KMS-11 (cell line): ENCODE results near the gene VAMP1.
A peak's percentile ranks its signal among the peaks of the same experiment; 100 is the strongest.
"Not testable (repeated sequence)": the region's sequence is repeated elsewhere in the genome, so short reads cannot be mapped to it uniquely, and the experiment has no call there.

ENCODE experiments used
- H2AFZ ChIP-seq: fragments of 200-600 bp; sonication (generic); 2 replicates; pipeline ENCODE4 v1.6.1; 2016; ENCODE audit warnings: antibody characterized with exemption, mixed run types, low read depth
- H3K27ac ChIP-seq: fragments of 200-600 bp; sonication (generic); 2 replicates; pipeline ENCODE4 v1.6.1; 2016; ENCODE audit warnings: mild to moderate bottlenecking, mixed run types
- H3K27me3 ChIP-seq: fragments of 200-600 bp; sonication (generic); 2 replicates; pipeline ENCODE4 v1.6.1; 2017; ENCODE audit warnings: mild to moderate bottlenecking, low read depth, mixed run types, moderate library complexity; ENCODE audit not compliant: insufficient read depth
- H3K36me3 ChIP-seq: fragments of 200-600 bp; sonication (generic); 2 replicates; pipeline ENCODE4 v1.6.1; 2017; ENCODE audit warnings: mild to moderate bottlenecking, mixed run types; ENCODE audit not compliant: insufficient read depth
- H3K4me1 ChIP-seq: fragments of 200-600 bp; sonication (generic); 2 replicates; pipeline ENCODE4 v1.6.1; 2016; ENCODE audit warnings: mild to moderate bottlenecking, low read depth, mixed run types; ENCODE audit not compliant: poor library complexity, severe bottlenecking
- H3K4me2 ChIP-seq: fragments of 200-600 bp; sonication (generic); 2 replicates; pipeline ENCODE4 v1.7.0; 2016; ENCODE audit warnings: mild to moderate bottlenecking, mixed run types
- H3K4me3 ChIP-seq: fragments of 200-600 bp; sonication (generic); IDR thresholded peaks from 2 replicates; pipeline ENCODE4 v1.6.1; 2017; ENCODE audit warnings: low read depth, low read length, mixed read lengths; ENCODE audit not compliant: insufficient read depth
- H3K79me2 ChIP-seq: fragments of 200-600 bp; sonication (generic); 2 replicates; pipeline ENCODE4 v1.6.1; 2016; ENCODE audit warnings: low read depth, mixed run types; ENCODE audit not compliant: insufficient read depth
- H3K9ac ChIP-seq: fragments of 200-600 bp; sonication (generic); 2 replicates; pipeline ENCODE4 v1.6.1; 2016; ENCODE audit warnings: mild to moderate bottlenecking, mixed run types
- H4K20me1 ChIP-seq: fragments of 200-600 bp; sonication (generic); 2 replicates; pipeline ENCODE4 v1.6.1; 2016; ENCODE audit warnings: mild to moderate bottlenecking, mixed run types; ENCODE audit not compliant: insufficient read depth
- CTCF ChIP-seq: fragments of 200-600 bp; sonication (generic); conservative IDR thresholded peaks from 2 replicates; pipeline ENCODE4 v1.6.1; 2017; ENCODE audit warnings: low read depth, mild to moderate bottlenecking, antibody characterized with exemption, low read length, moderate library complexity, mixed read lengths

The VAMP1 gene

GRCh38 chr12:6434205-6435140 lies 36.0 kb downstream of the VAMP1 start:
- no peak overlapping the region for H3K9ac ChIP-seq
- H3K4me1 ChIP-seq: peaks cover 40% of the 10 kb centered on the region
- H2AFZ ChIP-seq: no peak overlapping the region
- TF ChIP-seq CTCF: no peak
- H3K4me3 ChIP-seq: no peak overlapping the region
- H3K36me3 ChIP-seq: no peaks in the 10 kb centered on the region
- H3K79me2 ChIP-seq: no peaks in the 10 kb centered on the region
- no peak overlapping the region for H3K4me2 ChIP-seq
- no peaks in the 10 kb centered on the region for H4K20me1 ChIP-seq
- H3K27me3 ChIP-seq: no peaks in the 10 kb centered on the region
- H3K27ac ChIP-seq: no peak overlapping the region

GRCh38 chr12:6432991-6433390 lies 37.5 kb downstream of the VAMP1 start:
- H4K20me1 ChIP-seq: no peaks in the 10 kb centered on the region
- H3K9ac ChIP-seq: no peak overlapping the region
- H3K27ac ChIP-seq: peak overlapping the region; percentile 19; the same call in 1 of the 2 replicates
- H3K4me1 ChIP-seq: peaks cover 27% of the 10 kb centered on the region
- H3K4me3 ChIP-seq: no peak overlapping the region
- no peaks in the 10 kb centered on the region for H3K27me3 ChIP-seq
- H3K4me2 ChIP-seq: peak overlapping the region; percentile 31; the same call in 1 of the 2 replicates
- no peaks in the 10 kb centered on the region for H3K79me2 ChIP-seq
- no peaks in the 10 kb centered on the region for H3K36me3 ChIP-seq
- H2AFZ ChIP-seq: no peak overlapping the region
- TF ChIP-seq CTCF: no peak

- Histone ChIP-seq H4K20me1 (no peaks in the 10 kb centered on the region), H2AFZ (no peak overlapping the region), H3K4me1 (peaks cover 26% of the 10 kb centered on the region), H3K27ac (no peak overlapping the region), H3K4me2 (no peak overlapping the region), H3K9ac (no peak overlapping the region), H3K4me3 (no peak overlapping the region), H3K36me3 (no peaks in the 10 kb centered on the region), H3K27me3 (no peaks in the 10 kb centered on the region), H3K79me2 (no peaks in the 10 kb centered on the region)
- TF ChIP-seq CTCF: no peak
These were observed 40.1 kb downstream of the VAMP1 start for GRCh38 chr12:6430124-6430989.

- H3K4me2 ChIP-seq: no peak overlapping the region
- H3K4me3 ChIP-seq: no peak overlapping the region
- no peaks in the 10 kb centered on the region for H4K20me1 ChIP-seq
- no peak overlapping the region for H3K27ac ChIP-seq
- H3K36me3 ChIP-seq: no peaks in the 10 kb centered on the region
- no peaks in the 10 kb centered on the region for H3K27me3 ChIP-seq
- H3K79me2 ChIP-seq: no peaks in the 10 kb centered on the region
- H3K9ac ChIP-seq: no peak overlapping the region
- H3K4me1 ChIP-seq: peaks cover 28% of the 10 kb centered on the region
- H2AFZ ChIP-seq: no peak overlapping the region
- TF ChIP-seq CTCF: no peak
These were observed 42.2 kb downstream of the VAMP1 start for GRCh38 chr12:6428326-6428725.

GRCh38 chr12:6427796-6428195 lies 42.7 kb downstream of the VAMP1 start:
- not testable (repeated sequence) for H3K27ac ChIP-seq, H3K4me3 ChIP-seq, H2AFZ ChIP-seq, H3K4me2 ChIP-seq, H4K20me1 ChIP-seq, H3K9ac ChIP-seq, H3K36me3 ChIP-seq, H3K27me3 ChIP-seq, H3K79me2 ChIP-seq
- peaks cover 25% of the 10 kb centered on the region for H3K4me1 ChIP-seq
